Keratinocyte (primary cell): ENCODE results near the gene SMCO4. TPM values are rescaled to one million over a fixed set of nuclear protein-coding genes. Genes with fewer than 3 reads are reported as not detected.

Experiments
- DNase-seq: peaks from one replicate; pipeline ENCODE4 v3.0.0-alpha.2; 2011; ENCODE audit warnings: low read depth, missing footprints, low spot score
- FAIRE-seq: peaks from 2 replicates; lab custom pipeline; 2011; peaks lifted over from hg19 to GRCh38; lab: Jason Lieb, UNC
- H2AFZ ChIP-seq: 2 replicates; pipeline ENCODE4 v1.6.0; 2012; ENCODE audit warnings: low read length, control low read depth, inconsistent platforms; ENCODE audit not compliant: control insufficient read depth
- H3K27ac ChIP-seq: 2 replicates; pipeline ENCODE4 v1.5.1; 2011; ENCODE audit warnings: low read length; ENCODE audit not compliant: control insufficient read depth, insufficient read depth
- H3K27me3 ChIP-seq: 3 replicates; pipeline ENCODE4 v1.6.0; 2011; ENCODE audit warnings: low read length; ENCODE audit not compliant: control insufficient read depth, insufficient read depth; ENCODE audit errors: extremely low read depth
- H3K36me3 ChIP-seq, 2 experiments: 2 replicates in 1 of 2; 3 replicates in 1 of 2; pipeline ENCODE4 v1.5.1; 2011; ENCODE audit warnings: low read length in 2 of 2, mild to moderate bottlenecking in 1 of 2; ENCODE audit not compliant: control insufficient read depth in 2 of 2, insufficient read depth in 2 of 2; ENCODE audit errors: extremely low read depth in 1 of 2
- H3K4me1 ChIP-seq: 3 replicates; pipeline ENCODE4 v1.5.1; 2011; ENCODE audit warnings: low read length; ENCODE audit not compliant: control insufficient read depth, insufficient read depth; ENCODE audit errors: extremely low read depth
- H3K4me2 ChIP-seq: 3 replicates; pipeline ENCODE4 v1.6.0; 2011; ENCODE audit warnings: low read depth, low read length; ENCODE audit not compliant: control insufficient read depth, insufficient read depth; ENCODE audit errors: extremely low read depth
- H3K4me3 ChIP-seq, 3 experiments: fragments of 200-600 bp in 1 of 3; sonication (generic) in 1 of 3; 2 replicates in 2 of 3; 3 replicates in 1 of 3; pipeline ENCODE4 v1.5.1; 2011 to 2016; ENCODE audit warnings: low read length in 3 of 3, mild to moderate bottlenecking in 3 of 3, control low read depth in 2 of 3, inconsistent platforms in 1 of 3, low read depth in 1 of 3, mixed read lengths in 1 of 3, mixed run types in 1 of 3, moderate library complexity in 1 of 3; ENCODE audit not compliant: control insufficient read depth in 2 of 3, insufficient read depth in 2 of 3; ENCODE audit errors: extremely low read depth in 1 of 3
- H3K79me2 ChIP-seq: 2 replicates; pipeline ENCODE4 v1.6.0; 2012; ENCODE audit warnings: low read length; ENCODE audit not compliant: control insufficient read depth, insufficient read depth
- H3K9ac ChIP-seq: 3 replicates; pipeline ENCODE4 v1.6.0; 2011; ENCODE audit warnings: low read length; ENCODE audit not compliant: control insufficient read depth, insufficient read depth; ENCODE audit errors: extremely low read depth
- H3K9me1 ChIP-seq: 3 replicates; pipeline ENCODE4 v1.6.0; 2011; ENCODE audit warnings: low read length; ENCODE audit not compliant: control insufficient read depth, insufficient read depth; ENCODE audit errors: extremely low read depth
- H3K9me3 ChIP-seq: 2 replicates; pipeline ENCODE4 v1.5.1; 2012; ENCODE audit warnings: low read depth, low read length; ENCODE audit not compliant: control insufficient read depth
- H4K20me1 ChIP-seq: 3 replicates; pipeline ENCODE4 v1.6.0; 2011; ENCODE audit warnings: low read length; ENCODE audit not compliant: control insufficient read depth, insufficient read depth; ENCODE audit errors: extremely low read depth
- EZH2 ChIP-seq: IDR thresholded peaks from one replicate; pipeline ENCODE4 v1.6.1; 2012; ENCODE audit warnings: inconsistent platforms, mild to moderate bottlenecking, low read length, moderate library complexity
- dilution Hi-C: fragments of 300-500 bp; cut with MboI; formaldehyde crosslinking; loops from one replicate; pipeline ENCODE4 v1.7.0; 2020; ENCODE audit warnings: low sequenced_read_pairs; ENCODE audit not compliant: extremely low pct_ligation_motif_present
- polyA plus RNA-seq, 5 experiments: library from polyadenylated mRNA; depleted of rRNA in 3 of 5; stranded (reverse) in 3 of 5; stranded (forward) in 1 of 5; unstranded in 1 of 5; fragments of >200 nt; gene quantifications; 1 replicate in 1 of 5; 2 replicates in 3 of 5; 3 replicates in 1 of 5; pipeline versions ENCODE4 v1.2.1 to v1.2.3, GENCODE V29; 2011 to 2012; ENCODE audit warnings: missing spikeins in 2 of 5, low read depth in 1 of 5, low replicate concordance in 1 of 5
- TF ChIP-seq, protein P1 (sequence below), 3 experiments: IDR thresholded peaks in 1 of 3; conservative IDR thresholded peaks in 1 of 3; optimal IDR thresholded peaks in 1 of 3; 2 replicates in 2 of 3; 3 replicates in 1 of 3; pipeline versions ENCODE3 to v1.5.1; 2011; ENCODE audit warnings: low read length in 3 of 3, mild to moderate bottlenecking in 3 of 3, moderate library complexity in 2 of 3, control low read depth in 1 of 3, inconsistent platforms in 1 of 3; ENCODE audit not compliant: insufficient read depth in 2 of 3; ENCODE audit errors: extremely low read depth in 1 of 3

Gene SMCO4
- polyA plus RNA-seq, 1 donor (not counting 4 experiments of a cell fraction or from before 2014, with no cell fraction given): 1.5 TPM

DNA sequence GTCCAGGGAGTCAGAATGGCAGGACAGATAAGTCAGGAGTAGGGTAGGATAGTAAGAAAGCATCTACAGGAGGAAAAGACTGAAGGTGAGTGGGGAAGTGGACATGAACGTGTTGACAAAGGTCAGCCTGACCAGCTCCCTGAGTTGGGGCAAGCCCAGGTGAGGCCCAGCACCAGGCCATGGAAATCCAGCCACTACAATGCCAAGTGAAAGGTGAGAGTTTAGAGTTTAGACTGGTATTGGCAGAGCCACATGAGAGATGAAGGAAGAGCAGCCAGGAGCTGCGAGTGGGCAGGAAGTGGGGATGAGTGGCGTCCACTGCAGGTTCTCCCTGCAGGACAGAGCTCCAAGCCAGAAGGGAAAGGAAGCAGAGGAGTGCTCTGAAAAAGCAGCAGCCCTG, 16.5 kb upstream of the SMCO4 start:
- Histone ChIP-seq H3K36me3 (no peaks in the 10 kb centered on the region), H3K27me3 (no peaks in the 10 kb centered on the region), H3K4me3 (no peak overlapping the region), H2AFZ (no peak overlapping the region), H3K79me2 (no peaks in the 10 kb centered on the region), H3K9me1 (no peaks in the 10 kb centered on the region), H3K9ac (no peak overlapping the region), H3K9me3 (no peaks in the 10 kb centered on the region), H3K4me2 (no peak overlapping the region), H3K4me1 (no peaks in the 10 kb centered on the region), H4K20me1 (no peaks in the 10 kb centered on the region), H3K27ac (no peak overlapping the region)
- TF ChIP-seq, protein P1, sequence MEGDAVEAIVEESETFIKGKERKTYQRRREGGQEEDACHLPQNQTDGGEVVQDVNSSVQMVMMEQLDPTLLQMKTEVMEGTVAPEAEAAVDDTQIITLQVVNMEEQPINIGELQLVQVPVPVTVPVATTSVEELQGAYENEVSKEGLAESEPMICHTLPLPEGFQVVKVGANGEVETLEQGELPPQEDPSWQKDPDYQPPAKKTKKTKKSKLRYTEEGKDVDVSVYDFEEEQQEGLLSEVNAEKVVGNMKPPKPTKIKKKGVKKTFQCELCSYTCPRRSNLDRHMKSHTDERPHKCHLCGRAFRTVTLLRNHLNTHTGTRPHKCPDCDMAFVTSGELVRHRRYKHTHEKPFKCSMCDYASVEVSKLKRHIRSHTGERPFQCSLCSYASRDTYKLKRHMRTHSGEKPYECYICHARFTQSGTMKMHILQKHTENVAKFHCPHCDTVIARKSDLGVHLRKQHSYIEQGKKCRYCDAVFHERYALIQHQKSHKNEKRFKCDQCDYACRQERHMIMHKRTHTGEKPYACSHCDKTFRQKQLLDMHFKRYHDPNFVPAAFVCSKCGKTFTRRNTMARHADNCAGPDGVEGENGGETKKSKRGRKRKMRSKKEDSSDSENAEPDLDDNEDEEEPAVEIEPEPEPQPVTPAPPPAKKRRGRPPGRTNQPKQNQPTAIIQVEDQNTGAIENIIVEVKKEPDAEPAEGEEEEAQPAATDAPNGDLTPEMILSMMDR (optimal IDR thresholded peaks at IDR 0.05 in 1 of 3, IDR thresholded peaks at IDR 0.05 in 1 of 3, conservative IDR thresholded peaks at IDR 0.05 in 1 of 3; ENCODE audit: extremely low read depth in 1 of 3, insufficient read depth in 2 of 3, low read length in 3 of 3): no peak
- no peak for TF ChIP-seq EZH2
- dilution Hi-C loops: no loop called here
- FAIRE-seq (no peak), DNase-seq (no peak)

DNA sequence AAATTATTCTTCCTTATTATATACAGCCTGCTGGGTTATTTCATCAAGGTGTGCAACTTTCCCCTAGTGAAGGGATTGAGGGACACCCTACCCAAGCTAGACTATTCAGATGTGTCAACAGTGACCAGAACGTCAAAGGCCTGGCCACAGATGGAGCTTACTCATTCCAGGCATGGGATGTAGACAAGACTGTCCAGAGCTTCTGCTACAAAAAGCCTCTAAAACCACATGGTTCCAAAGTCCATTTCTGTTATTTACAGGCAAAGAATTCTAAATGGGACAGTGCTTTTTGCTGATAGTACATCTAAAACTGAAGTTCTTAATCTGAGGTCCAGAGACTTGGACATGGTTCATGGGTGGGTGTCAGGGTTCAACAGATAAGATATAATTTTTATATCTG, 9.7 kb upstream of the SMCO4 start:
- Histone ChIP-seq H2AFZ (no peak overlapping the region), H3K9ac (no peak overlapping the region), H3K79me2 (no peaks in the 10 kb centered on the region), H3K9me1 (no peaks in the 10 kb centered on the region), H3K4me1 (no peaks in the 10 kb centered on the region), H3K27me3 (peaks cover 7% of the 10 kb centered on the region), H3K4me2 (no peak overlapping the region), H3K27ac (no peak overlapping the region), H3K9me3 (no peaks in the 10 kb centered on the region), H4K20me1 (no peaks in the 10 kb centered on the region), H3K4me3 (no peak overlapping the region), H3K36me3 (no peaks in the 10 kb centered on the region)
- FAIRE-seq: no peak
- dilution Hi-C loops: no loop called here
- DNase-seq: no peak
- TF ChIP-seq, protein P1 (optimal IDR thresholded peaks at IDR 0.05 in 1 of 3, IDR thresholded peaks at IDR 0.05 in 1 of 3, conservative IDR thresholded peaks at IDR 0.05 in 1 of 3; ENCODE audit: extremely low read depth in 1 of 3, insufficient read depth in 2 of 3, low read length in 3 of 3): no peak
- TF ChIP-seq EZH2: no peak
